LNCaP clone FGC (cell line): Measurements from ENCODE around the gene NRROS.

ENCODE experiments used
- DNase-seq: peaks from one replicate; pipeline ENCODE4 v3.0.0-alpha.2; 2011; ENCODE audit warnings: low read depth
- H3K4me3 ChIP-seq: 2 replicates; pipeline ENCODE4 v1.5.1; 2011; ENCODE audit warnings: mild to moderate bottlenecking, low read depth, low read length, control low read depth
- CTCF ChIP-seq: IDR thresholded peaks from 2 replicates; pipeline ENCODE4 v1.5.1; 2012; ENCODE audit warnings: mild to moderate bottlenecking; ENCODE audit not compliant: control insufficient read depth, insufficient read depth; ENCODE audit errors: extremely low read depth

Gene NRROS

DNA sequence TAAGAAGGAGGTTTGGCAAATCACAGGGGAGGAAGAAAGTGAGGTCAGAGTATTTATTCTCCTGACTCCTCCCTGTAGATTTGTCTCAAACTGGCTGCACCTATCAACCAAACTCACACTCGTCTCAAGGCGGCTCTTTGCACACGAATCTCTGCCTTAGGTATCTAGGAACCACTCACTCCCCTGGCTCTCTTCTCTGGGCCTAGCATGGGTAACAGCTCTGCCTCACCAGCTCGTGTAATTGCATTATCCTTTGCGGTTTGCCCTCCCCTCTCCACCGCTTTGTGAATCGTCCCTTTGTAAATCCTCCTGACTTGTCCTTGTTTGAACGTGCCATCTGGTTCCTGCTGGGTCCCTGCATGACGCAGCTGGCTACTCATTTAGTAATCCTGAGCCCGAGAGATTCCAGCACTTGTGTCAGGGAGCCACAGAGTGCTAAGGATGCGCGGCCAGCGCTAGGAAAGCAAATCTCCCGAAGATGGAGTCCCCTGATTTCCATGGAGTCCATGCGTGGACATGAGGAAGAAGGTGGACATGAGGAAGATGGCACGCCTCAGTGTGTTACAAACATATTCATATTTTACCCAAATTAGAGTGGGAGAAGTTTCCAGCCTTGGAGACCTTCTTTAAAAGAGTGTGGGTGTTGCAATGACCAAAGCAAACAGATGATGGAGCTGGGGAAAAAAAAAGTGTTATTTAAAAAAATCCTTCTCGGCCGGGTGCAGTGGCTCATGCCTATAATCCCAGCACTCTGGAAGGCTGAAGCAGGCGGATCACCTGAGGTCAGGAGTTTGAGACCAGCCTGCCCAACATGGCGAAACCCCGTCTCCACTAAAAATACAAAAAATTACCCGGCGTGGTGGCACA lies 26.7 kb downstream of the NRROS start:
- TF ChIP-seq CTCF, result no peak
- no peak for DNase-seq
- H3K4me3 ChIP-seq, result no peak overlapping the region

GRCh38 chr3:196667056-196667825 lies 27.7 kb downstream of the NRROS start:
- no peak overlapping the region for H3K4me3 ChIP-seq
- TF ChIP-seq CTCF, result no peak
- DNase-seq, result no peak

DNA sequence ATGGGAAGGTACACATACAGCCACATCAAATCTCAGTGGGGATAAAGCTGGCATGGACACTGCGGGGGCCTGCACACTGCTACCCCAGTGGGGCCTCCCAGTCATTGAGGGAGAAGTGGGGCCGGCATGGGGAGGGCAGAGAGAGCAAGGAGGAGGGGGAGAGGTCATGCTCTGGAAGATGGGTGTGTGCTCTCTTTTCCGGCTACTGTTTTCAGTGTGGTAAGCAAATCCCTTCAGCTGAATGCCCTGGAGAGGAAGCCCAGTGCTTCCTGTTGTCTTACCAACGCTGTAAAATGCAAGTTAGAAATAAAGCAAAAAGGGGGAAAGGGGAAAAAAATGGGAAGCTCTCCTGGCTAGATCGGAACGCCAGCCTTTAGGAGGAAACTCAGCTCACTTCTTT lies 30.8 kb downstream of the NRROS start:
- TF ChIP-seq CTCF, result no peak
- no peak overlapping the region for H3K4me3 ChIP-seq
- DNase-seq, result no peak

DNA sequence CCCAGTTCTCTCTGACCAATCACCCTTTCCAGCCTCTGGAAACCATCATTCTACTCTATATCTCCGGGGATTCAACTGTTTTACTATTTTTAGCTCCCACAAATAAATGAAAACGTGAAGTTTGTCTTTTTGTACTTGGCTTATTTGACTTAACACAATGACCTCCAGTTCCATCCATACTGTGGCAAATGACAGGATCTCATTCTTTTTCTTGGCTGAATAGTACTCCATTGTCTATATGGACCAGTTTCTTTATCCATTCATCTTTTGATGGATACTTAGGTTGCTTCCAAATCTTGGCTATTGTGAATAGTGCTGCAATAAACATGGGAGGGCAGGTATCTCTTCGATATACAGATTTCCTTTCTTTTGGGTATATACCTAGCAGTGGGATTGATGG lies 34.1 kb downstream of the NRROS start:
- no peak for TF ChIP-seq CTCF
- DNase-seq, result no peak
- H3K4me3 ChIP-seq, result no peak overlapping the region

DNA sequence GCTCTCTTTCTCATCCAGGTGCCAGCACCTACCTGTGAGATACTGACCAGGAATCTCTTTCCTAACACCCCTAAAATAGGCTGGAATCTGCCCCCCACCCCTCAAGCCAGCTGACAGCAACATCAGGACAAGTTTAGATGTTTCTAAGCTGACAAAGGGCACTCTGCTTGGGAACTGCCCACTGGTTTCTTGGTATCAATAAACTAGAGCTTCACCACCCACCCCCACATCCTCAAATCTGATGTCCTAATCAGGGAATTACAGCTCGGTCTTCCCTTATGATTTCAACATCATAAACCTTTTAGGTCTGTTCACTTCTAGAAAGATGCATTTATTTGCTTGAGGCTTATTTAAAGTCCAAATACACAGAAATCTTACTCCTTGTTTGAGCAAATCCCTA lies 37.9 kb downstream of the NRROS start:
- no peak overlapping the region for H3K4me3 ChIP-seq
- no peak for DNase-seq
- TF ChIP-seq CTCF, result no peak

DNA sequence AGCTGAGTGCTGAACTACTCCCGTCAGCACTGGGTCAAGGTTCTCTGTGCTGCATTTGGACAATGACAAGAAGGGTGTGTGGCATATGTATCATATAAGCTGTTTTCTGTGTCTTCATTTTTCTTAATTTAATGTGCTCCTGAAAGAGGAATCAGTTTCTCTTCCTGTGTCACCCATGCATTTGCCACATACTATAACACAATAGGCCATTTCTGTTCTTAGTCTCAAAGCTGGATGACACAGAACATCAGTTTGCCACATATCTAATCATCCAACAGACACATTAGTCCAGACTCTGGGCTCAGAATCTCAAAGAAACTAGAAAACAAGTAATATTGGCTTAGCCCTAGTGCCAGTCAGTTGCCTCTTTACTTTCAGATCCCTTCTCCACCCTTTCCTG lies 38.4 kb downstream of the NRROS start:
- H3K4me3 ChIP-seq, result no peak overlapping the region
- DNase-seq, result no peak
- TF ChIP-seq CTCF, result no peak
